IPS-NIHi7 (cell line): ENCODE measurements around the gene EIF2AK3.
"Not testable (repeated sequence)": the region's sequence is repeated elsewhere in the genome, so short reads cannot be mapped to it uniquely, and the experiment has no call there.

Experiments
- DNase-seq: peaks from one replicate; pipeline ENCODE4 v3.0.0; 2012; ENCODE audit warnings: mixed read lengths; ENCODE audit errors: extremely low spot score

Gene EIF2AK3

DNA sequence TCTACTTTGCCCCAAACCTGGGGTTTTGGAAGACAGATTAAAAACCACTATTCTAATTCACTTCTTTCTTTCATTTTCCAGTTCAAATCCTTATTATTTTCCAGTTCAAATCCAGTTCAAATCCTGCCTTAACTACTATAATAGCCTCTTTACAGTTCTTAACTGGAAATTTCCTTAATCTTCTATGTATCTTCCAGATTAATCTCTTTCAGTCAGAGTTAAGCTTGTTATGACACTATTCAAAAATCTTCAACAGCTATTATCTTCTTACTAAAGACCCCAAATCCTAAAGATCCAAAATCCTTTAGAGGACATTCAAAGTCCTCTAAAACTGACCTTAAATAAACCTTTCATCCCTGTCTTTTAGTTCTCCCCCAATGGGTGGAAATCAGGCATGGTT lies 30.1 kb downstream of the EIF2AK3 start:
- DNase-seq = no peak

DNA sequence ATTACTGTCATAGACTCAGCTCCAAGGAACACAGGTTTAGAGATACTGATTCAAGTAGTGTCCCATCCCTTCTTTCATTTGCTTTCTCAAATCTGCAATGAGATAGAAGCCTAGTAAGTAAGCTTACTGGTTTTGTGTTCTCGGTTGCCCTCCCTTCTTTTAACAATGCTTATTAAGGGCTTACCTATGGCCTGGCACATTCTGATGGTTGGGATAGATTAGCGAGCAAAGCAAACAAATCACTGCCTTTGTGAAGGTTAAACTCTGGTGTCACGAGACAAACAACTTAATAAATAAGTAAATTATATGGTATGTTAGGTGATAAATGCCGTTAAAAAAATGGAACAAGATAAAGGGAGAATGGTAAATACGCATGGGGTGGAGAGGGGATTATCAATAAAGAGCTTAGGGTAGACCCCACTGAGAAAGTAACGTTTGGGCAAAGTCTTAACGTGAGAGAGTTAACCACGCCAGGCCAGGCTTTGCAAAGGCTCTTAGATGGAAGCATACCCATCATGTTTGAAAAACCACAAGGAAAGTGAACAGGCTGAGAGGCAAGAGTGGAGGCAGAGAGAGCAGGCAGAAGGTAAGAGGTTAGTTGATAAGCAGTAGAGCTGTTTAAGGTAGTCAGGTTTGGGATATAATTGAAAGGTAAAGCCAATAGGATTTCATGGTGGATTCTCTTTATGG lies 31.0 kb downstream of the EIF2AK3 start:
- DNase-seq = no peak

DNA sequence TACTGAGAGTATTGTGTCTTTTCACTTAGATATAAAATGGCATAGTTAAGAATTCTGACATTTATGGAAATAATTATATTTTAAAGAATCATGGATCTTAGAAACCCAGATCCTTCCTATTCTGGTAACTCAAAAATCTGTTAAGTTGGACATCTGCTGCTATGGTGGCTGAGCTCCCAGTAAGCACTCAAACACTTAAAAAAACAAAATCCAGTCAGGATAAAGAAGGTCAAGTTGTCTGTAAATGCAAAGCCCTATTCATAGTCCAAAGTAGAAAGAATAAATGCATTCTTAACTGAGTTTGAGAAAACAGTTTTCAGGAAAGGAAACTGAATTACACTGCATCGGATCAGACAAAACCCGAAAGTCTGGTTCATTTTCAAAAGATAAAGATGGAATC lies 35.6 kb downstream of the EIF2AK3 start:
- no peak for DNase-seq

DNA sequence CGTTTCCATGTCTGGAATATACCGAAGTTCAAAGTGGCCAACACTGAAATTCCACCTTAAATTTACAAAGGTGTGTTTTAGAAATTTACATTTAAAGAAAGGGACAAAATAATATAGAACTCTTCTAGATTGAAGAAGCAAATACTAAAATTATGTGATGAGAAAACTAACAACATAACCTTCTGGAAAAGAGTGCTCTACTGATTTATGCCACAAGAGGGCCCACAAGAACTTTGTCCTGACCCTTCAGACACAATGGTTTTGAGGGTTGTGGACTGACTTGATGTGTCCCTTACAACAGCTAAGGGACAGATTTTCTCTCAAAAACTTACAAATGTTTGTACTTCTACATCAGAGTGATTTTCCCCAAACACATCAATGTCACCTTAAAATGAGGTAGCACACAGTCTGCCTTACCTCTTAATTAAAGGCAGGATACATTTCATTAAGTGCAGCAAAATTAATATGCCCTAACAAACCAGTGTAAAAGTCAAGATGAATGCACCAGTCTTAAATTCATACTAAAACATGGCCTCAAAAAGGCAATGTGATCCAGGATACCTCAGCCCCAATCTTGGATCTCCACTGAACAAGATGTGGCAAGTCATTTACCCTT lies 36.2 kb downstream of the EIF2AK3 start:
- peak; percentile 75 for DNase-seq

DNA sequence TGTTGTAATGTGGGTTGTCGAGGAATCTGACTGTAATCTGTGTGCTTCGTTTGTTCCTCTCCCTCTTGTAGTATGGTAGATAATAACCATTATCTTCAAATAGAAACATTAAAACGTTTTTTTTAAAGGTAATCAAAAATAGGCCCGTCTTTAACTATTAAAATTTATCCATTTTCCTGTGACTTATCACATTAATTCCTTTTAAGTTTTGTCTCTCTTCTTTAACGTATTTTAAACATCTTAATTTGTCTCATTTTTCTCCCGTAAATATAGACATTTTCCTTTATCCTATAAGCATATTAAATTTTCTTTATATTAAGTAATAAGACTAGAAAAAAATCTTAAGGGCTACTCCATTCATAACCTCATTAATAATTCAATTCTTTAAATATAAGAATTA lies 41.3 kb downstream of the EIF2AK3 start:
- DNase-seq = no peak

DNA sequence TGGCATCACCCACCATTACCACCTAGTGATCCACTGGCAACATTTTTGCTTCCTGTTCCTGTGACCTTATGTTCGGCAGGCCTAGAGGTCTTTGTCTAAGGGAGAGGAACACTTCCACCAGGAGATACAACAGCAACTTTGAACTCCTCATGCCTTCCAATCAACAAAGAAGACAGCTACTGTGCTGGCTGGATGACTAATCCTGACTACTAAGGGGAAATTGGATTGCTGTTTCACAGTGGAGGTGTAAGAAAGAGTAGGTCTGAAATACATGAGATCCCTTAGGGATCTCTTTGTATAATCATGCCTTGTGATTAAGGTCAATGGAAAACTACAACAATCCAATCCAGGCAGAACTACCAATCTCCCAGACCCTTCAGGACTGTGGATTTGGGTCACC lies 45.2 kb downstream of the EIF2AK3 start:
- DNase-seq = no peak

DNA sequence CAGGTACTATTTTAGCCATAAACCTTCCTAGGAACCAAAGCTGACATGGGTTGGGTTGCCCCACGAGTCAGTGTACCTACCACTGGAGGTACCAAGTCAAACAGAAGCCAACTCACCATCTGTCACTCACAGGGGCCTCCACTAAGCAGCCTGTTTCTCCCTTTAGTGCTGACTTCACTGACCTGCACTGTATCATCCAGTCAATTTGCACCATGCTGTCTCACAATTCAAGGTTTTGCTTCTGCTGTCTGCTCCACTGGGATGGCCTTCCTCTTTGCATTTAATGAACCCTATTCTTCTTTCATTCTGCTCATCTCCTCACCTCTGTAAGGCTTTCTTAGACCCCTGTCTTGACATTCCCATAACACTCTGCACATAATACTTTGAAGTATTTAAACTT lies 47.2 kb downstream of the EIF2AK3 start:
- DNase-seq = no peak

DNA sequence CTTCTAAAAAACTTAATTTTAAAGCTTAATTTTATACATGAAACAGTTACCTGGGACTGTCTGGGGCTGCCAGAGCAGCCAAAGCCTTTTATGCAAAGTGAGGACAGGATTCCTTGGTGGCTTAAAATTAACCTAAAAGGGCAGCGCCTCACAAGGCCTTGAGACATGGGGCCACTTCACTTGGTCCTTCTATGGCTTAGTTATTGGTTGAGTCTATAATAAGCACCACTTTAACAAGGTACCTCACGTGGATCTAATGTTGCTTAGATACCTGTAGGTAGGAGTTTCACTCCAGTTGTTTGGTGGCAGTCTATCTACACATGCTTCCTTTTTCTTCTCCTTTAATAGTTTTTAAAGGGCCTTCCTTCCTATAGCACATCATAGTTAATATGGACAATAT lies 51.6 kb downstream of the EIF2AK3 start:
- no peak for DNase-seq

DNA sequence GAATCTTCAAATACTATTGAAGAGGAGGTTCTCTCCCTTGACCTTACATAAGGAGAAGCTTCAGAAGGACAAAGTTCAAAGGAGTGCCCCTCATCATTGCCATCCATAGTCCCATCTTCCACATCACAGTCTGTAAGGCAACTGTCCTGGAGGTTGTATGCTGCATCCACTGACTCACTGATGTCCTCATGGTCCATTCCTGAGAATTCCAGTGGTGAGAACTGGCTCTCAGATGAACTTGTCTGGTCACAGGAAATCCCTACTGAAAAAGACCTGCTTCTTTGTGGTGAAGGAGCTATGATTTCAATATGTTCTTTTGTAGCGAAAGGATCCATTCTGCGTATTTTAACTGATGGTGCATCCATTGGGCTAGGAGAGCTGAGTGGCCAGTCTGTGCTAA lies 52.2 kb downstream of the EIF2AK3 start:
- DNase-seq = no peak

DNA sequence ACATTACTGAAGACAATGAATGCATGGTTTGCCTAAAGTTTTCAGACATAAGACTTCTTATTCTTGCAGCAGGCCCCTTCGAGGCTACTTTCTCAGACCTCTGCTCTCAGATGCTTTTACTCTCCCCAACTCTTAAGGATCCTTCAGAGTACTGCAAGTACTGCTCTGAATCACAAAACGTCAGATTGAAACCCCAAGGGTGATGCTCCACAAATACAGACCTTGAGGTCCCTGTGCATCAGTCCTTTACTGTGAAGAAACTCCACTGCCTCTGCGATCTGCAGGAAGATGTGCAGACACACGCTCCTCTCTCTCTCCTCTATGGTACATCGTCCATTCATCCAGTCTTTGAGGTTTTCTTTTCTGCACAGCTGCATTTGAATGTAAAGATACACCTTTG lies 52.8 kb downstream of the EIF2AK3 start:
- no peak for DNase-seq

DNA sequence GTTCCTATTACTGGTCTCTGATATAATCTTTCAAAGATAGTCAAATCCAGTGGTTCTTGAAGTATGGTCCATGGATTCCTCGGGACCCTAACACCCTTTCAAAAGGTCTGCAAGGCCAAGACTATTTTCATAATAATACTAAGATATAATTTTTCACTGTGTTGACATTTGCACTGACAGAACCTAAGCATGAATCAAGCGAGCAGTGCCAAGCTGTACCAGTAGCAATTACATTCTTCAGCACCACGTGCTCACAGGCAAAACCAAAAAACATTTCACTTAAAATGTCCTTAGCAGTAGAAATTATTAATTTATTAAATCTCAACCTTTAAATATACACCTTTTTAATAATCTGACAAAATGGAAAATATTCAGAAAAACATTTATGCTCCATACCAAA lies 59.1 kb downstream of the EIF2AK3 start:
- DNase-seq = no peak

DNA sequence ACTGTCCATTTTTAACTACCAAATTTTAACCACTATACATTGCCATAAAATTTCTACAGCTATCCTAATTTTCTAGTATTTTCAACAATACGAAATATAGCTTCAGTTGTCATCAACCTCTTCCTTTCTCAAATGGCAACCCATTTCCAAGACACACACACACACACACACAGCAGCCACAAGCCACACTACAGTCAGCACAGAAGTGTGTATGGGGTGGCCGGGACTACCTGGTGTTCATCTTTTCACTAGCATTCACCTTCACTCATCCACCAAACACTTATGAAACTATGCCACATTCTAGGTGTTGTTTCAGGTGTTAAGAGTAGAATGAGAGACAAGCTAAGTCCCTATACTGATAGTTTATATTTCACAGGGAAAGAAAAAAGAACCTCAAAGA lies 62.9 kb downstream of the EIF2AK3 start:
- no peak for DNase-seq

DNA sequence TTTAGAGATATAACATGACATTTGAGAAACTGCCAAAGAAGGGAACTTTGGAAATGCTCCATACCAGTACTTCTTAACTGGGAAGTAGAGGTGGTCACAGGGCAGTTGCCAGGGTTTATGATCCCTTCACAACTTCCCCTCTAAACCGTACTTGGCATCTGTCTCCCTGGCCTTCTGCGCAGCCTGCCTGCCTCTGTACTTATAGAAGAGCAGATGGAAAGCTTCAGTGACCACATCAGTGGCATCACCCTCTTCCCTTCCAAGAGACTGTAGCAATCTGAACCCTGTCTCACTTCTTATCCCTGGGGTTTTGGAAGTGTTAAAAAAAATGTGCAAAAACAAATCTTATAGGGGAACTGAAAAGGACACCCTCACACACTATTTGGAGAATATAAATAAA lies 64.1 kb downstream of the EIF2AK3 start:
- DNase-seq = no peak

DNA sequence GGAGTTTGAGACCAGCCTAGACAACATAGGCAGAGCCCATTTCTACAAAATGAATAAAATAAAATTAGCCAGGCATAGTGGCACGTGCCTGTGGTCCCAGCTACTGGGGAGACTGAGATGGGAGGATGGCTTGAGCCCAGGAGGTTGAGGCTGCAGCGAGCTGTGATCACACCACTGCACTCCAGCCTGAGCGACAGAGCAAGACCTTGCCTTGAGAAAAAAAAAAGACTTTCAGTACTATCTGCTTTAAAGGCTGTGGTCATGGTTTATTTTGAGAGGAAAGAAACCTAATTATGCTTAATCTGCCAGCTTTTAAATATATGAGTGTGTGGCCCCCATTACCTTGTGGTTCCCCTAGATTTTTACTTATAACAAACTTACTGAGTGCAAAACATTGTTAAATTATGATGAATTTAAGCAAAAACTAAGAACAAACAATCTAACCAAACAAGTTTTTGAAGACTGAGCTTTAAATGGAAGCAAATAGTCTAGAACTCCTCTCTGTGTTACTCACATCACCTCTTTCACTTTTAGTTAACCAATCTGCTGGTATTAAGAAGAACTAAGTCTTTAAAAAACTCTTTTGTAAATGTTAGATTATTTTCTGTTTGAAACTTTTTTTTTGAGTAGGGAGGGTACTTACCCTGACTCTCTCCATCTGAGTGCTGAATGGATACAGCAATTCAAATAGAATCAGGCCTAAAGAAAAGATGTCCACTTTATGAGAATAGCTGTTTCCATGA lies 65.4 kb downstream of the EIF2AK3 start:
- DNase-seq = no peak

DNA sequence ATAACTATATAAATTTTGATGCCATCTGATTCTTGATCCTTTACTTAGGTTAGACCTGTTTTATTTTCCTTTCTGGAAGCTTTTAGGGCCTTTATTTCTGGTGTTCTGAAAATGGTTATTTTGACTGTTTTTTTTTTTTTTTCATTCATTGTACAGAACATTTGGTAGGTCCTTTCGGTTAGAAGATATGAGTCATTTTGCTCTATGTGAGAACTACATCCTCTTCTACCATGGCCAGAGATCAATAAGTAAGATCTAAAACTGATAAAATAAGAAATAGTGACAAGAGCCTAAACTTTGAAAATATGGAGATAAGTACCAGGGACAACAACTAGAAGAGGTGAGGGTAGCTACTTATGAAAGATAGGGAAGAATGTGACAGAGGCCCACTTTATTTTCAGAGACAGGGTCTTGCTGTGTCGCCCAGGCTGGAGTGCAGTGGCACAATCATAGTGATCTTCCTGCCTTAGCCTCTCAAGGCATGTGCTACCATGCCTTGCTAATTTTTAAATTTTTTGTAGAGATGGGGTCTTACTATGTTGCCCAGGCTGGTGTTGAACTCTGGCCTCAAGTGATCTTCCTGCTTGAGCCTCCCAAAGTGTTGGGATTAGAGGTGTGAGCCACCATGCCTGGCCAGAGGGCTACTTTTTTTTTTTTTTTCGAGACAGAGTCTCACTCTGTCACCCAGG lies 66.5 kb downstream of the EIF2AK3 start:
- no peak for DNase-seq

DNA sequence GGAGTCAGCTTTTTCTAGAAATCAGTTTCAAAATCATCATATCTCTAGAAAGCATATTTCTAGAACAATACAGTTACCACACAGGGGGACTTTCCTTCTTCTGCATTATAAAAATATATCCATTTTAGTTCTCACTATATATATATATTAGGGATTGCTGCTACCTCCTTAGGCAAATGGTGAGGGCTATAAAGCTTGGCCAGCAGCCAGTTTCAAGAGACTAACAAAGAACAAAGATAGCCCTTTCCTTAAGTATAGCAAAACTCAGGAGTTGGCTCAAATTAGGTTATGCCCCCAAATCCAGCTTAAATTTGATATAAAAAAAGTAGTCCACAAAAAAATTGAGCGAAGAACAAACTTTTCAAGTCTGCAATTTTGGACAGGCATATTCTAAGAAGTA lies 70.0 kb downstream of the EIF2AK3 start:
- no peak for DNase-seq

DNA sequence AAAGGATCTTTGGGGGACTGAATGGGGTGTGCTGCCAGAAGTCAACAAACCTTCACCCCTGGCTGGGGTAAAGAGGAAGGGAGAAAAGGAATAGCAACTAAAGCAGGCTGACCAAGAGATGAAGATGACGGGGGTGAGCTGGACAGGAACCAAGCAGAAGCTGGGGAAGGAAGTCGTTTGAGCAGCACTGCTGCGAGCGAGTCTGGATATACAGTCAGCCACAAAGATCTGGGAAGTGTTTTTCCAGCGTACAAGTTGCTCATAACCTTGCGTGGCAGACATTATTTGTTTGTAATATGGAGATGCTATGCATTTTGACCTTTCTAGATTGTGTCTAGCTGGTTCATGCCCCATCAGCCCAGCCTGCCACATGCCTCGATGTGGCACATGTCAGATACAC lies 71.2 kb downstream of the EIF2AK3 start:
- no peak for DNase-seq

DNA sequence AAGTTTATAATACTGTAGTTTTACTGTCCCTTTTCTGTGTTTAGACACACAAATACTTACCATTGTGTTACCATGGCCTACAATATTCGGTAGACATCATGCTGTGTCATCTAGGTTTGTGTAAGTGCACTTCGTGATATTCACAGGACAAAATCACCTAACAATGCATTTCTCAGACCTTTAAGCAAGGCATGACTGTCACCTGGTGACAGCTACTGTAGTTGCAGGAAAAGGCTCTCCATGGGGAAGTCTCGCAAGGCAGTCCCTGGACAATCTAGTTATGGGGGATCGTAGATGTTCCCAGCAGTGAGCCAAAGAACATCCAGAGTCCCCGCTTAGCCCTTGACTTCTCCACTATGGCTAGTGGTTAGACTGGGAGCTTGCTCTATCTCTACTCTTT lies 73.1 kb downstream of the EIF2AK3 start:
- peak; percentile 50 for DNase-seq

DNA sequence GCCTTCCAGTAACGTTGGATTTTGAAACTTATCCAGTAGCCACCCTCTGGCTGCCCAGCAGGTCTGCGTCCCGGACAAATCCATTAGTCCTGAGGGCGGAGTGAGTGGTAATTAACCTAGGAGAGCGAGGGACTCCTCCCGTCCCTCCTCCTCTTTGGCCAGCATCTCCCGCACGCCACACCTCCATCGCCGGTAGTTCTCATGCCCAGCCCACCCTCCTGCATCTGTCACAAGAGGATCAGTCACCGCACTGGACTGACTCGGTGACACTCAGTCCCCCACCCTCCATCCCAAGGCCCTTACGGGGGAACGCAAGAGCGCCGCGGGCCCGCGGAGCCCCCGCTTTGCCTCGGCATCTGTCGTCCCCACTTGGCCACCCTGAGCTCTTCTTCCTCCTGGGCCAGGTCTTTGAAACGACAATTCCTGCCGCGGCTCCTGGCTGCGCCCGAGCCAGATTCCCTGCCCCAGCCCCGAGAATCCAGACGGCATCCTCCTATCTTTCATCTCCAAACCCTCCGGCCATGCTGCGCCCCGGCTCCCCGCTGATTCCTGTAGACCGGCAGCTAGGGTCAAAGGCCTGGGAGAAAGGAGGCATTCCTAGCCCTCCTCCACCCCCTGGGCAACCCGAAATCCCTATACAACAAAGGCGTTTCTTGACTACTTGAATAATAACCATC lies 77.5 kb downstream of the EIF2AK3 start:
- peak; percentile 81 for DNase-seq

DNA sequence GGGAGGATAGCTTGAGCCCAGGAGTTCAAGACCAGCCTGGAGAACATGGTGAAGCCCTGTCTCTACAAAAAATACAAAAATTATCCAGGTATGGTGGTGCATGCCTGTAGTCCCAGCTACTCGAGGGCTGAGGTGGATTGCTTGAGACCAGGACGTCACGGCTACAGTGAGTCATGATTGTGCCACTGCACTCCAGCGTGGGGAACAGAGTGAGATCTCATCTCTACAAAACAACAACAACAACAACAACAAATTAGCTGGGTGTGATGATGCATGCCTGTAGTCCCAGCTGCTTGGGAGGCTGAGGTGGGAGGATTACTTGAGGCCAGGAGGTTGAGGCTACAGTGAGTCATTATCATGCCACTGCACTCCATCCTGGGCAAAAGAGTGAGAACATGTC lies 81.0 kb downstream of the EIF2AK3 start:
- not testable (repeated sequence) for DNase-seq

DNA sequence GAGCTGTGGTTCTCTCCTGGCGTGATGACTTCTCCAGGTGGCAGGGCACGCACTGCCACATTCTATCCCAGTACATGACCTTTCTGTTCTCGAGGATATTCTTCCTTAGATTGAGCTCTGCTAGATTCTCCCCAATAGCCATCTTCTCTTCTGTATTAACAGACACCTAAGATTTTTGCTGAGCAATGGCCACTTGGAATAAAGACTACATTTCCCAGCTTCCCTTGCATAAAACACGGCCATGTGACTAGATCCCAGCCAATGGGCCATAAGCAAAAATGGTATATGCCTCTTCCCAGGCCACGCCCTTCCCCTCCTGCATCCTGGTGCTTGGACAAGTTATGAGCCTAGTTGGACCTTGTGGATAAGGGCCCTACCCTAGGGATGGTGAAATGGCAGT lies 82.1 kb downstream of the EIF2AK3 start:
- DNase-seq = peak; percentile 77

DNA sequence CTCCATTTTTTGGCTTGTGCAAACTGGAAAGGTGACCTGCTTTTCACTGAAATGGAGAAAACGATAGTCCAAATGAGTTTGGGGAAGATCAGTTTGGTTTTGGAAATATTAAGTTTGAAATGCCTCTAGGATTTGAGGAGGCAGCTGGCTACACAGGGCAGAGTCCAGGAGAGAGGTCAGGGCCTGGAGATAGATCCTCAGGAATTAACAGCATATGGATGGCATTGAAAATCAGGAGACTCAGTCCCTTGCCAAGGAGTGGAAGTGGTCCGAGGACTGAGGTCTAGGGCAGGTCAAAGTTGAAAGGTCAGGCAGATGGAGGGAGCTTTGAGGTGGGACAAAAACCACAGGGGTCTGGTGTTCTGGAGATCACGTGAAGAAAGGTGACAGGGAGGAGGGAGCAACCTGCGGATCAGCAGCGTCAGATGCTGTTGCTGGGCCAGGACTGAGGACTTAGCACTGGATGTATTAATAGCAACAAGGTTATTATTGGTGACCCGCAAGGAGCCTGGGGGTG lies 83.7 kb downstream of the EIF2AK3 start:
- DNase-seq = no peak
